Calu3 (cell line): ENCODE data around the gene HMGN4. TPM values are rescaled to one million over a fixed set of nuclear protein-coding genes. Genes with fewer than 3 reads are reported as not detected.

ENCODE experiments used
- BruUV-seq: library from RNA; stranded (reverse); fragments of 400-500 nt; replicated peaks from 2 replicates; lab custom pipeline; 2021; lab: Mats Ljungman, UMichigan
- CTCF ChIA-PET: fragments of 300-600 bp; sonication (Branson Sonifier 250); formaldehyde crosslinking; loops from one replicate; lab custom pipeline; 2022; ENCODE audit warnings: antibody characterized with exemption; lab: Charles Lee
- DNase-seq: peaks from one replicate; pipeline ENCODE4 v3.0.0; 2022
- H3K27ac Mint-ChIP-seq: one replicate; pipeline ENCODE4 v1.8.0; 2022; ENCODE audit warnings: mixed read lengths; ENCODE audit not compliant: unreplicated experiment
- H3K27me3 Mint-ChIP-seq: one replicate; pipeline ENCODE4 v1.8.0; 2022; ENCODE audit warnings: mixed read lengths; ENCODE audit not compliant: unreplicated experiment
- H3K36me3 Mint-ChIP-seq: one replicate; pipeline ENCODE4 v1.8.0; 2022; ENCODE audit warnings: mild to moderate bottlenecking, moderate library complexity, mixed read lengths; ENCODE audit not compliant: insufficient read depth, unreplicated experiment
- H3K4me1 Mint-ChIP-seq: one replicate; pipeline ENCODE4 v1.8.0; 2022; ENCODE audit warnings: mild to moderate bottlenecking, low read depth, mixed read lengths; ENCODE audit not compliant: unreplicated experiment
- H3K4me3 Mint-ChIP-seq: one replicate; pipeline ENCODE4 v1.8.0; 2022; ENCODE audit warnings: mild to moderate bottlenecking, low read depth, moderate library complexity, mixed read lengths; ENCODE audit not compliant: unreplicated experiment
- H3K9me3 Mint-ChIP-seq: one replicate; pipeline ENCODE4 v1.8.0; 2022; ENCODE audit warnings: low read depth, mixed read lengths; ENCODE audit not compliant: unreplicated experiment
- CTCF ChIP-seq: fragments of 200-600 bp; IDR thresholded peaks from one replicate; pipeline ENCODE4 v1.8.0; 2022; ENCODE audit warnings: antibody characterized with exemption; ENCODE audit not compliant: unreplicated experiment
- intact Hi-C: fragments of 100-400 bp; cut with micrococcal nuclease; formaldehyde crosslinking; loops from one replicate; pipeline ENCODE4 v1.10.0; 2022; ENCODE audit not compliant: unreplicated experiment
- total RNA-seq: library from RNA; stranded (reverse); gene quantifications from 2 replicates; pipeline ENCODE4 v1.2.3, GENCODE V29; 2022

The HMGN4 gene
- total RNA-seq, 1 experiment from 2014 or later, result 60.0 TPM

GRCh38 chr6:26568601-26569432 is 30.7 kb downstream of the HMGN4 start:
- intact Hi-C loops, result loop anchor here (2.0 kb wide), 1 partner anchor 14 kb away; no protein-coding TSS in a partner anchor
- DNase-seq, result peak; percentile 96
- H3K27me3 Mint-ChIP-seq, result peaks cover 13% of the 10 kb centered on the region
- peaks cover 28% of the 10 kb centered on the region for H3K4me1 Mint-ChIP-seq
- H3K9me3 Mint-ChIP-seq, result no peaks in the 10 kb centered on the region
- no peak for TF ChIP-seq CTCF
- H3K36me3 Mint-ChIP-seq, result peaks cover 37% of the 10 kb centered on the region
- peak overlapping the region; percentile 88 for H3K4me3 Mint-ChIP-seq
- BruUV-seq, result no TSS peak
- CTCF ChIA-PET, result interaction anchor here (0.5 to 2.3 kb wide), 6 partner anchors 14 to 232 kb away, joined by 3 to 7 read pairs (median 4); partner anchors contain the start of gene HMGN4
- H3K27ac Mint-ChIP-seq, result peak overlapping the region; percentile 100

GRCh38 chr6:26569433-26569764 is 31.2 kb downstream of the HMGN4 start:
- intact Hi-C loops, result loop anchor here (2.0 kb wide), 1 partner anchor 15 kb away; no protein-coding TSS in a partner anchor
- TF ChIP-seq CTCF, result no peak
- CTCF ChIA-PET, result interaction anchor here (1.2 to 2.3 kb wide), 3 partner anchors 26 to 233 kb away, joined by 4 to 7 read pairs (median 5); no protein-coding TSS in a partner anchor
- H3K4me3 Mint-ChIP-seq, result peak overlapping the region; percentile 88
- no peak for DNase-seq
- H3K4me1 Mint-ChIP-seq, result peaks cover 28% of the 10 kb centered on the region
- H3K27ac Mint-ChIP-seq, result peak overlapping the region; percentile 100
- H3K9me3 Mint-ChIP-seq, result no peaks in the 10 kb centered on the region
- H3K36me3 Mint-ChIP-seq, result peaks cover 37% of the 10 kb centered on the region
- BruUV-seq, result no TSS peak
- H3K27me3 Mint-ChIP-seq, result peaks cover 13% of the 10 kb centered on the region

- peaks cover 28% of the 10 kb centered on the region for H3K4me1 Mint-ChIP-seq
- H3K27me3 Mint-ChIP-seq, result peaks cover 13% of the 10 kb centered on the region
- no peak overlapping the region for H3K27ac Mint-ChIP-seq
- H3K4me3 Mint-ChIP-seq, result no peak overlapping the region
- no peaks in the 10 kb centered on the region for H3K9me3 Mint-ChIP-seq
- TF ChIP-seq CTCF, result no peak
- peaks cover 37% of the 10 kb centered on the region for H3K36me3 Mint-ChIP-seq
- BruUV-seq, result no TSS peak
- no peak for DNase-seq
- CTCF ChIA-PET, result interaction anchor here (1.2 to 2.3 kb wide), 2 partner anchors 25 to 229 kb away, joined by 5 to 7 read pairs; no protein-coding TSS in a partner anchor
- intact Hi-C loops, result no loop called here
These were observed 32.1 kb downstream of the HMGN4 start for GRCh38 chr6:26570027-26570809.

GRCh38 chr6:26571592-26572296 is 33.6 kb downstream of the HMGN4 start:
- H3K9me3 Mint-ChIP-seq, result no peaks in the 10 kb centered on the region
- TSS peak; percentile 93 for BruUV-seq

More at GRCh38 chr6:26571592-26572296, 33.6 kb downstream of the HMGN4 start:
- Mint-ChIP-seq H3K27ac (peak overlapping the region; percentile 98), H3K4me3 (peak overlapping the region; percentile 78), H3K27me3 (peaks cover 13% of the 10 kb centered on the region), H3K4me1 (peaks cover 31% of the 10 kb centered on the region), H3K36me3 (peaks cover 42% of the 10 kb centered on the region)
- CTCF ChIA-PET, result interaction anchor here (0.6 to 3.0 kb wide), 17 partner anchors 13 to 1440 kb away, joined by 3 to 33 read pairs (median 4); partner anchors contain the start of gene HMGN4
- peak; percentile 81 for DNase-seq
- intact Hi-C loops, result loop anchor here (1.0 kb wide), 1 partner anchor 24 kb away; no protein-coding TSS in a partner anchor
- TF ChIP-seq CTCF, result no peak
